Astrocyte (in vitro differentiated cells and primary cell): ENCODE data around the gene RXRB. TPM values are rescaled to one million over a fixed set of nuclear protein-coding genes. Genes with fewer than 3 reads are reported as not detected.

ENCODE experiments used
- DNase-seq: peaks from one replicate; pipeline ENCODE4 v3.0.0-alpha.2; 2010; ENCODE audit warnings: low read depth
- FAIRE-seq: peaks from 2 replicates; lab custom pipeline; 2011; peaks lifted over from hg19 to GRCh38; lab: Jason Lieb, UNC
- H2AFZ ChIP-seq: 2 replicates; pipeline ENCODE4 v1.6.0; 2012; ENCODE audit warnings: low read depth, low read length, inconsistent platforms
- H3K27ac ChIP-seq: 2 replicates; pipeline ENCODE4 v1.5.1; 2011; ENCODE audit warnings: low read depth, low read length, inconsistent platforms
- H3K27me3 ChIP-seq: 2 replicates; pipeline ENCODE4 v1.6.0; 2011; ENCODE audit warnings: low read length, inconsistent platforms; ENCODE audit not compliant: insufficient read depth
- H3K36me3 ChIP-seq: 2 replicates; pipeline ENCODE4 v1.5.1; 2011; ENCODE audit warnings: low read length, inconsistent platforms; ENCODE audit not compliant: insufficient read depth
- H3K4me1 ChIP-seq: 2 replicates; pipeline ENCODE4 v1.5.1; 2011; ENCODE audit warnings: low read length, inconsistent platforms; ENCODE audit not compliant: insufficient read depth
- H3K4me2 ChIP-seq: 2 replicates; pipeline ENCODE4 v1.6.0; 2012; ENCODE audit warnings: low read length, inconsistent platforms
- H3K4me3 ChIP-seq: 2 replicates; pipeline ENCODE4 v1.5.1; 2011; ENCODE audit warnings: low read depth, mild to moderate bottlenecking, low read length, inconsistent platforms; ENCODE audit not compliant: insufficient read depth
- H3K79me2 ChIP-seq: 2 replicates; pipeline ENCODE4 v1.6.0; 2012; ENCODE audit warnings: mild to moderate bottlenecking, low read length, inconsistent platforms; ENCODE audit not compliant: insufficient read depth
- H3K9ac ChIP-seq: 2 replicates; pipeline ENCODE4 v1.6.0; 2012; ENCODE audit warnings: mild to moderate bottlenecking, low read length, inconsistent platforms
- H3K9me3 ChIP-seq: 2 replicates; pipeline ENCODE4 v1.5.1; 2012; ENCODE audit warnings: low read depth, mild to moderate bottlenecking, low read length, inconsistent platforms; ENCODE audit not compliant: insufficient read depth
- H4K20me1 ChIP-seq: 2 replicates; pipeline ENCODE4 v1.6.0; 2012; ENCODE audit warnings: low read length, inconsistent platforms; ENCODE audit not compliant: insufficient read depth
- H3K27ac Mint-ChIP-seq: one replicate; pipeline ENCODE4 v1.8.0; 2021; ENCODE audit warnings: mild to moderate bottlenecking, mixed read lengths; ENCODE audit not compliant: unreplicated experiment
- H3K27me3 Mint-ChIP-seq: one replicate; pipeline ENCODE4 v1.8.0; 2021; ENCODE audit warnings: low read depth, mixed read lengths; ENCODE audit not compliant: unreplicated experiment
- H3K36me3 Mint-ChIP-seq: one replicate; pipeline ENCODE4 v1.8.0; 2021; ENCODE audit warnings: low read depth, mixed read lengths; ENCODE audit not compliant: unreplicated experiment
- H3K4me1 Mint-ChIP-seq: one replicate; pipeline ENCODE4 v1.8.0; 2021; ENCODE audit warnings: low read depth, mixed read lengths; ENCODE audit not compliant: unreplicated experiment
- H3K4me3 Mint-ChIP-seq: one replicate; pipeline ENCODE4 v1.8.0; 2021; ENCODE audit warnings: mild to moderate bottlenecking, moderate library complexity, mixed read lengths; ENCODE audit not compliant: unreplicated experiment
- H3K9me3 Mint-ChIP-seq: one replicate; pipeline ENCODE4 v1.8.0; 2021; ENCODE audit warnings: mild to moderate bottlenecking, mixed read lengths; ENCODE audit not compliant: unreplicated experiment
- CTCF ChIP-seq: IDR thresholded peaks from 2 replicates; pipeline ENCODE4 v1.5.1; 2011; ENCODE audit warnings: low read depth, mild to moderate bottlenecking, inconsistent platforms, low read length, moderate library complexity; ENCODE audit not compliant: insufficient read depth
- EZH2 ChIP-seq: IDR thresholded peaks from 2 replicates; pipeline ENCODE4 v1.6.1; 2012; ENCODE audit warnings: mild to moderate bottlenecking, low read length, inconsistent platforms; ENCODE audit not compliant: insufficient read depth
- total RNA-seq: library from RNA; stranded (reverse); gene quantifications from 2 replicates; pipeline ENCODE4 v1.2.1, GENCODE V29; 2021

The RXRB gene
- total RNA-seq, 1 donor from 2014 or later, result 34.0 TPM

- Mint-ChIP-seq H3K36me3 (peaks cover 27% of the 10 kb centered on the region), H3K4me3 (peak within 1 kb of the TSS; percentile 99), H3K27ac (peak within 1 kb of the TSS; percentile 97), H3K4me1 (peaks cover 47% of the 10 kb centered on the region), H3K27me3 (no peaks in the 10 kb centered on the region), H3K9me3 (peaks cover 5% of the 10 kb centered on the region)
- TF ChIP-seq EZH2, result no peak
- no peak for TF ChIP-seq CTCF
- peak within 1 kb of the TSS; percentile 96 for H3K27ac ChIP-seq
- no peak within 1 kb of the TSS for H2AFZ ChIP-seq
- peaks cover 26% of the 10 kb centered on the region for H3K36me3 ChIP-seq
- H3K4me2 ChIP-seq, result peak within 1 kb of the TSS; percentile 96
- peak within 1 kb of the TSS; percentile 100 for H3K9ac ChIP-seq
- no peaks in the 10 kb centered on the region for H3K27me3 ChIP-seq
- H3K9me3 ChIP-seq, result no peaks in the 10 kb centered on the region
- peak within 1 kb of the TSS; percentile 61 for H3K4me3 ChIP-seq
- no peak for FAIRE-seq
- peak; percentile 80 for DNase-seq
- peaks cover 64% of the 10 kb centered on the region for H3K79me2 ChIP-seq
- peaks cover 43% of the 10 kb centered on the region for H4K20me1 ChIP-seq
- H3K4me1 ChIP-seq, result peaks cover 63% of the 10 kb centered on the region
These were observed 4.1 kb upstream of the RXRB start, which contains the start of gene HSD17B8 for GRCh38 chr6:33204415-33205190. Gene HSD17B8, plus strand, starts transcription at chr6:33204655. Its CDS starts 14 bp downstream, at chr6:33204669.

GRCh38 chr6:33204165-33204414 lies 3.6 kb upstream of the RXRB start:
- H3K4me1 Mint-ChIP-seq, result peaks cover 47% of the 10 kb centered on the region
- Histone ChIP-seq H3K27ac (peak overlapping the region; percentile 96), H3K4me3 (no peak overlapping the region), H3K27me3 (no peaks in the 10 kb centered on the region), H3K36me3 (peaks cover 25% of the 10 kb centered on the region), H3K79me2 (peaks cover 64% of the 10 kb centered on the region), H3K4me2 (peak overlapping the region; percentile 96), H4K20me1 (peaks cover 42% of the 10 kb centered on the region), H3K9ac (peak overlapping the region; percentile 100), H2AFZ (no peak overlapping the region), H3K4me1 (peaks cover 63% of the 10 kb centered on the region), H3K9me3 (no peaks in the 10 kb centered on the region)
- H3K27ac Mint-ChIP-seq, result peak overlapping the region; percentile 80
- peak overlapping the region; percentile 99 for H3K4me3 Mint-ChIP-seq
- no peak for FAIRE-seq
- no peaks in the 10 kb centered on the region for H3K27me3 Mint-ChIP-seq
- H3K9me3 Mint-ChIP-seq, result peaks cover 5% of the 10 kb centered on the region
- no peak for DNase-seq
- peaks cover 24% of the 10 kb centered on the region for H3K36me3 Mint-ChIP-seq
- TF ChIP-seq CTCF (no peak), EZH2 (no peak)
